OCI-M2 (cell line): ENCODE measurements around the gene CRADD.
"Not testable (repeated sequence)": the region's sequence is repeated elsewhere in the genome, so short reads cannot be mapped to it uniquely, and the experiment has no call there.

Source experiments
- DNase-seq: peaks from one replicate; lab custom pipeline; 2025; ENCODE audit not compliant: unreplicated experiment; lab: John Stamatoyannopoulos, UW

The CRADD gene

DNA sequence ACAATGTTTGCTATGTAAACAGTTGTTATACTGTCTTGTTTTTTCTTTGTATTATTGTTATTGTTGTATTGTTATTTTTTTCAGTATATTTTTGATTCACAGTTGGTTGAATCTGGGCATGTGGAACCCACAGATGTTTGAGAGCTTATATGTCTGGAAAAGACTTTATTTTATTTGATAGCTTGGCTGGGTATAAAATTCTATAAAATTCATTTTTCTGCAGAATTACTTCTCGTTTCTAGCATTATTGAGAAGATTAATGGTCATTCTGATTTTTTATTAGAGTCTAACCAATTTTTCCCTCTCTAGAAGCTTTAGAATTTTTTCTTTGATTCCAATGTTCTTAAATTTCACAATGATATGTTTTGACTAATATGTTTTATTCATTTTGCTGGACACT lies 188.6 kb downstream of the CRADD start:
- no peak for DNase-seq

DNA sequence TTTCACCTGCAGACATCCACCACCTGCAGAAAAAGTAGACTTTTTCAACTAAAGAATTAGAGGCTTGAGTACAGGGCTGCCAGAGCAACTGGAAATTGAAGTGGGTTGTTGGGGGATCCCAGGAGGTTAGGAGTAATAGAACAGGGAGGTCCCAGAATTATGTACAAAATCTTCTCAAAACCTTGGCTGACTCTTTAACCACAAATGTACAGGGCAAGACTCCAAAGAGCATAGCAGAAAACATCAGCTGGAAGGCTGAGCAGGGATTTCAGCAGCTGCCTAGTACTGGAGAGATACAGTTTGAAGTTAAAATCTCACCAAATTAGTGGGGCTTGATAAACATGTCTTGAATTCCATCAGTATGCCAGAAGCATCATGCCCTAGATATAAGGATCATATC lies 191.6 kb downstream of the CRADD start:
- no peak for DNase-seq

DNA sequence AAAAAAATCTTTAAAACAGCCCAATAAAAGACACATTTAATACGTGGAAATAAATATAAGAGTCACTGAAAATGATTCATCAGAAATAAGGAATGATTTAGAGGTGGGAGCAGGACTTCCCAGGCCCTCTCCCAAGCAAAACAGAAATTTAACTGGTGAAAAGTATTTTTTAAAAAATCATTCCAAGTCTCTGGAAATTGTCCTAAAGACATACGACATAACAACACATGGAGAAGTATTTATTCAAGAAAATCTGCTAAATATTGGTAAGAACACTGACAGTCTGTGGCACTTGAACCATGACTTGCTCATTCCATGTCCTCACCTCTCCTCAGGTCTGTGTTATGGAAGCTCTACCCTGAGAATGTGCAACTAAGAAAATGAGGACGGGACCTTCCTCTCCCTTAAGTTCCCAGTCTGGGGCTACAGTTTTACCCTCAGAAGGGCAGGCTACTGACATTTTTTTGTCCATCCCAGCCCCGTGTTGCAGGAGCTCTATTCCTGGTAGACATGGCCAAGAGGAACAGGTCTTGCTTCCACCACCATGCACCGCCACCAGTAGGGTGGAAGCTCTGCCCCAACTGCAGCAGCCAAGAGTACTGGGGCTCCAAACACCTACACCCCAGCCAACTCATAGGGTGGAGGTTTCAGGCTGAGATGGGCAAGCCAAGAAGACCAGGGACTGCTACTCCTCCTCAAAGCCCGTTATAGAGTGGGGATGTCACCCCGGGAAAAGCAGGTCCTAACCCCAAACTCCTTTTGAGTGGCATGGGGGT lies 193.0 kb downstream of the CRADD start:
- no peak for DNase-seq

DNA sequence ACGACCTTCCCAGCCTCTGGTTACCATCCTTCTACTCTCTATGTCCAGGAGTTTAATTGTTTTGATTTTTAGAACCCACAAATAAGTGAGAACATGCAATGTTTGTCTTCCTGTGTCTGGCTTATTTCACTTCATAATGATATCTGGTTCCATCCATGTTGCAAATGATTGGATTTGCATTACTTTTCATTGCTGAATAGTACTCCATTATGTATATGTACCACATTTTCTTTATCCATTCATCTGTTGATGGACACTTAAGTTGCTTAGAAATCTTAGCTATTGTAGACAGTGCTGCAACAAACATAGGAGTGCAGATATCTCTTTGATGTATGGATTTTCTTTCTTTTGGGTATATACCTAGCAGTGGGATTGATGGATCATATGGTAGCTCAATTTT lies 194.4 kb downstream of the CRADD start:
- DNase-seq, result not testable (repeated sequence)

DNA sequence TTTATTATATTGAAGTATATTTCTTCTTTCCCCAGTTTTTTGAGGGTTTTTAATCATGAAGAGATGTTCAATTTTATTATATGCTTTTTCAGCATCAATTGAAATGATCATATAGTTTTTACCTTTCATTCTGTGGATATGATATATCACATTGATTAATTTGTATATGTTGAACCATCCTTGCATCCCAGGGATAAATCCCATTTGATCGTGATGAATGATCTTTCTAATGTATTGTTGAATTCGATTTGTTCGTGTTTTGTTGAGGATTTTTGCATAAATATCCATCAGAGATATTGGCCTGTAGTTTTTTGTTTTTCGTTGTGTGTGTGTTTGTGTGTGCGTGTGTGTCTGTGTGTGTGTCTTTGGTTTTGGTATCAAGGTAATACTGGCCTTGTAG lies 196.4 kb downstream of the CRADD start:
- DNase-seq, result no peak

DNA sequence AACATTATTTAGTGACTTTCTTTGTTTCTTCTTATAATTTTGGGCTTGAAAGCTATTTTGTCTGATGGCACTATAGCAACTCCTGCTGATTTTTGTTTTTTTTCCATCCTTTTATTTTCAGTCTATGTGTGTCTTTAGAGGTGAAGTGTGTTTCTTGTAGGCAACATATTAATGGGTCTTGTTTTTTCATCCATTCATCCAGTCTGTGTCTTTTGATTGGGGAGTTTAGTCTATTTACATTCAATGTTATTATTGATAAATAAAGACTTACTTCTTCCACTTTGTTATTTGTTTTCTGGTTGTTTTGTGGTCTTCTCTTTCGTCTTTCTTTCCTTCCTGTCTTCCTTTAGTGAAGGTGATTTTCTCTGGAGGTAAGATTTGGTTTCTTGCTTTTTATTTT lies 198.0 kb downstream of the CRADD start:
- no peak for DNase-seq

DNA sequence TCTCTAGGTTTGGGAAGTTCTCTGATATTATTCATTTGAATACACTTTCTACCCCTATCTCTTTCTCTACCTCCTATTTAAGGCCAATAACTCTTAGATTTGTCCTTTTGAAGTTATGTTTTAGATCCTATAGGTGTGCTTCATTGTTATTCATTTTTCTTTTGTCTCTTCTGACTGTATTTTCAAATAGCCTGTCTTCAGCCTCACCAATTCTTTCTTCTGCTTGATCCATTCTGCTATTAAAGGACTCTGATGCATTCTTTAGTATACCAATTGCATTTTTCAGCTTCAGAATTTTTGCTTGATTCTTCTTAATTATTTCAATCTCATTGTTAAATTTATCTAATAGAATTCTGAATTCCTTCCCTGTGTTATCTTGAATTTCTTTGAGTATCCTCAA lies 199.2 kb downstream of the CRADD start:
- no peak for DNase-seq

DNA sequence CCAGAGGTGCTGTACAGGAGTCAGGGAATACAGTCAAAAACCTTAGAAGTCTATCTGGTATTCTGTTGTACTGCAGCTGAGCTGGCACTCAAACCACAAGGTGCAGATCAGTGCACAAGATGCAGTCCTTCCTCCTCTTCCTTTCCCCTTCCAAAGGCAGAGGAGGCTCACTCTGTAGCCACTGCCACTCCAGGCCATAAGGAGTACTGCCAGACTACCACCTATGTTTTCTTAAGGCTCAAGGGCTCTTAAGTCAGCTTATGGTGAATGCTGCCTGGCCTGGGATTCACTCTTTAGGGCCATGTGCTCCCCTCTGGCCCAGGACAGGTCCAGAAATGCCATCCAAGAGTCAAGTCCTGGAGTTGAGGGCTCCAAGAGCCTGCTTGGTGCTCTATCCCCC lies 200.3 kb downstream of the CRADD start:
- no peak for DNase-seq

DNA sequence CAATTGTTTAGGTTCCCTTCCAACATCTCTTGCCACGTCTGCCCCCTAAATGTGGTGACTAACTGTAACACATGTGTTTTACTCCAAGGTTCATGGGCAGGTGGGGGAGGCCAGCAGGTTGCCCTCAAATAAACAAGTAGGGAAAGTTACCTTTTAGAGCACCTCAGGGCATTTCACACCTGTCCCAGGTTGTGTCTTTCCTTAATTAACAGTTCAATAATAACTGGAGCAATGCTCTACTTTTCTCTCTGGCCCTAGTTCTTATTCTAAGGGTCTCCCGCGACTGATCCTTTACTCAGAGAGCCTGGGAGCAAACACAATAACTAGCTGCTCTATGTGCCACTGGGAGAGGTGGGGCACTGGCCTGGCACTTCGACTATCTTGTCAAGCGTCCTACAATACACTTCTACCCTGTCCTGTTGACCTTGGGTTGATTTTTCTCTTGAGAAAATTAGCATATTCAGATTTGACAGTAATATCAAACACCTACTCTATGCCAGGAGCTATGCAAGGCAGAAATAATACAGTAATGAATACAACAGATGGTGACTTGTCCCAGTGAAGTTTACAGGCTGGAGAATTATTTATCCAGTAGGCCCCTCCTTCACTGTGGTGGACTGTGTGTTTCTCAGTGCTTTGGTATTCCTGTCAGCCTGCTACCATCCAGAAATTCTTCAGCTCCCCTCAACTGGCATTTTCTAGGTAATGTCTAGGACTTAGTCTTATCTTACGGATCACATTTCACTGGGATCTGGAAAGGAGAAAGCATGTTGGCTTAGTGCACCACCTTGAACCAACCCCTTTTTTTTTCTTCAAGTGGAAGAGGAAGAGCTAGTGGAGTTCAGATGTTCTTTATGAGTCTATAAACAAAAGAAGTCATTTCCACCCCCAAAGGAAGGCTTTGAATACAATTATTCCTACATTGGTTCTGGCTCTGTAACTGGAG lies 202.6 kb downstream of the CRADD start:
- no peak for DNase-seq

DNA sequence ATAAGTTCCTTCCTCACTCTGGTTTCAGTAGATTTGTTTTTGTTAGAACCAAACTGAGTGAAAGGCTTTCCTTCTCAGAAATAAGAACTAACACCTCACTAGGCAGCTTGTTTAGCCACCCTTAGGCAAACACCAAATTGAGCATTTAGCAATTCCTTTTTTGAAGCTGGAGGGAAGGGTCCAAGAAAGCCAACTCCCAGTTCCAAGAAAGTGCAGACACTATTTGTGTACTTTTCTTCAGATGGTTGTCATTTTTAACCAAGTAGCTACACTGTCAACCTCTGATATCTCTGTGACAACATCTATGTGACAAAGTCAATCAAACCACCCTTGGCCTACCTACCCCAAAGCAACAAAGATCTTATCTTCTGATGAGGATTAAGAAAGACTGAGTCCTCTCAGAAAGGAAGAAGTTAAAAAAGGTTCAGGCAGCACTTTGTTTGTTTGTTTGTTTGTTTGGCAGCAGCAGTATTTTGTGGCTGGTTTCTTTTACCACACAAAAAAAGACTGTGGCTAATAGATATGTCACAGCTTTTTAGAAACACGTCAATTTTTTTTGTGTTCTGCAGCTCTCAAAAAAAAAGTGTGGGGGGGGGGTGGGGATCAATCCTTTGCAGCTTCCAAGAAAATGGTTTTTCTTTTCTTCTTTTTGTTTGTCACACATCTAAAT lies 203.8 kb downstream of the CRADD start:
- DNase-seq, result no peak

DNA sequence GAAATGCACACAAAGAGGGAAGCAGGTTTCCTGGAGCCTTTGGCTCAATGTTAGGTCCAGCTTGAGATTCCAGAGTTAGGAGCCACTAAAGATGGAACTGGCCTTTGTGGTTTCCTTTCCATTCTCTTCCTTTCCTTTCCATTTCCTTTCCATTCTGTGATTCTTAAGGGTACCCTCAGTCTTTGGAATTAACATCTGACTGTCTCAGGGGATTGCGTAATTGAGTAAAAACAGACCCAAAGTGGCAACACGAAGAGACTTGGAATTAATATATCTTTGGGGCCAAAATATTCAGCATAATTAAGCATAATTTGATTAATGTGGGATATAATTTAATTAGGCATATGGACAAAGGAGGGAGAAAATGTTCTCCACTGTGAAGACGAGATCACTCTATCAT lies 205.6 kb downstream of the CRADD start:
- DNase-seq, result no peak

DNA sequence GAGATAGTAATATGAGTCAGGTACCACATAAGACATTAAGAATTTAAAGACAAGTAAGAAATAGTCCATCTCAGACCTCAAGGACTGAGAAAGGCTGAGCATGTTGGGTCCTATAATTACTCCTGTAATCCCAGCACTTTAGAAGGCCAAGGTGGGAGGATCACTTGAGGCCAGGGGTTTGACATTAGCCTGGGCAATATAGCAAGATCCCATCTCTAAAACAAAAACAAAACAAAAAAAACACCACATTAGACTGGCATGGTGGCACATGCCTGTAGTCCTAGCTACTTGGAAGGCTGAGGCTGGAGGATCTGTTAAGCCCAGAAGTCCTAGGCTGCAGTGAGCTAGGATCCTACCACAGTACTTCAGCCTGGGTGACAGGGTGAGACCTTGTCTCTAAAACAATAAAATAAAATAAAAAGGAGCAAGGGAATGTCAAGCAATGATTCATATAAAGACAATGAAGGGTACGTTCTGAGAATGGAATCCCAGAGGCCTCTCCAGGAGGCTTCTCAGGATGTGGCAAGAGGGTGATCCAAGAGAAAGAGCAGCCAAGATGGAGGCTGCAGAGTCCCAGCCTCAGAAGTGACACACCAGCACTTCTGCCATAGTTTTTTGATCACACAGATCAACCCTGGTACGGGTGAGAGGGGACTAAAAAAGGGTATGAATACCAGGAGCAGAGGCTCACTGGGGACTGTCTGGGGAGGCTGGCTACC lies 206.4 kb downstream of the CRADD start:
- DNase-seq, result no peak

DNA sequence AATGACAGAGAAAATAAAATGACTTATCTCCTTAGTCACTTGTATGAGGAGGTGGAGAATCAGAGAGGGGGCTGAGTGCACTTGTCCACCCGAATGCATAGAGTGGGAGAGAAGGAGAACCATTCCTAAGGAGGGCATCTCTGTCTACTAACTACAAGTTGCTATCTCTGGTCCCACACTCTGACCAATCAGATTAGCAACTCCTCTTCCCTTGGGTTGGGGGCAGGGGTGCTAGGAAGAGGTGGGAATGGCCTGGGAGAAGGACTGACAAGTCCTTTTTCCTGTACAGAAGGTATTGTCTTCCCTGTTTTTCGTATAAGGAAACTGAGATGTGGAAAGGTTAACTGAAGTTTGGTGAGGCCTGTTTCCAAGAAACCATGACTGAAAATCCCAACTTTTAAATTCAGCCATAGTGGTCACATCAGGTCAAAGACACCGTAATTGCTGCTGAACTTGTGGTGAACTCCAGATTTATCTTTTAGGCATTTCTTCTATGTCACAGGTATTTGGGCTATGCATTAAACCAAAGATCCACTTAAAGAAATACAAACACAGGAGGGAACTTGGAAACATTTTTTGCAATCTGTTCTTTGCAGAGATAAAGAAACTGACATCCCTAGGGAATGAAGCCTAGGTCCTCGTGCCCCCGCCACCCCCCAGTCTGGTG lies 207.8 kb downstream of the CRADD start:
- no peak for DNase-seq

DNA sequence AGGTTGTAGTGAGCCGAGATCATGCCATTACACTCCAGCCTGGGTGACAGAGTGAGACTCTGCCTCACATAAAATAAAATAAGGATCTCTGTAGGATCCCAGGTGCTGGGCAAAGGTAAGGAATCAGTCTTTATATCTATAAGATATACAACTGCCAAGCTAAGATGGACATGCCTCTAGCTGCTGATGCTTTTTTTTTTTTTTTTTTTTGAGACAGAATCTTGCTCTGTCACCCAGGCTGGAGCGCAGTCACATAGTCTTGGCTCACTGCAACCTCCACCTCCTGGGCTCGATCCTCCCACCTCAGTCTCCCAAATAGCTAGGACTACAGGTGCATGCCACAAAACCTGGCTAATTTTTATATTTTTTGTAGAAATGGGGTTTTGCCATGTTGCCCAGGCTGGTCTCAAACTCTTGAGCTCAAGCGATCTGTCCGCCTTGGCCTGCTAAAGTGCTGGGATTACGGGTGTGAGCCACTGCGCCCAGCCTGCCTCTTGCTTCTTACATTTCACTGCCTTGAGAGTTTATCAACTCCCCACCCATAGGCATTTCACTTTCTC lies 208.9 kb downstream of the CRADD start:
- DNase-seq, result not testable (repeated sequence)

DNA sequence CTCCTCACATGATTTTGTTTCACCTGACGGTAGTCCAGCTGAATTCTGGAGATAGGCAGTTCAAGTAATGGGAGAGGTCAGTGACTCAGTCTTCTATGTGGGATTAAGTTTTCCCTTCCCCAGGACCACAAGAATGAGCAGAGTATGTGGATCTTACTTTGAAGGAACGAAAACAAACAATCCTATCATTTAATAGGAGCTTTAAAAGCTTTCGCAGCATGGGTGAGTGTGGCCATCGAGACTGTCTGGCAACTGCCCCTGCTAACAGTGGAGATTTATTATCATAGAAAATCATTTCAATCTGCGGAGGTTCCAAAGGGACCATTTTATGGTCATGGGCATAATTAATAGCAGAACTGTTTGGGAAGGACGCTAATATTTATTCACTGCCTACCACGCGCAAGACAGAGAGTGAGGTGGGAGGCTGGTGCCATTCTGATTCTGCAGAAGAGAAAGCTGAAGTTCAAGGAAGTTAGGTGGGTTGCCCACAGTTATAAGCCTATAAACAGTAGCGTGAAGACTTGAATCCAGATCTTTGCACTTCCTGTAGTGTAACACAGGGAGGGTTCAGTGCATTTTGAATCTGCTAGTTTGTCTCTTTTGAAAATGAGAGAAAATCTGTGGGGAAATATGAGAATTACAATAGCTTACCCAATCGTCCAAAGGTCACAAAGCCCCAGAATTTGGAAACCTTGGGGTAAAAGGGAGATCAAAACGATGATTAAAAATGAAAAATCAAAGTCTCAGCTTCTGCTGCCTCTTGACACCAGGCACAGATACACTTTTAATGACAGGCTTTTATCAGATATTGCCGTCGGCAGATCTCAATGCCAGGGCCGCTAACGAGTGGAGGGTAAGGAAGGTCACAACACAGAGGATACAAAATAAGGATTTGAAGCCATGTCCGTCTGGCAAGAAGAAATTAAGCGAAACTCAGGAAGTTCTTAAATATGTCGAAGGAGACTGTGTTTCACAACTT lies 209.6 kb downstream of the CRADD start:
- no peak for DNase-seq

DNA sequence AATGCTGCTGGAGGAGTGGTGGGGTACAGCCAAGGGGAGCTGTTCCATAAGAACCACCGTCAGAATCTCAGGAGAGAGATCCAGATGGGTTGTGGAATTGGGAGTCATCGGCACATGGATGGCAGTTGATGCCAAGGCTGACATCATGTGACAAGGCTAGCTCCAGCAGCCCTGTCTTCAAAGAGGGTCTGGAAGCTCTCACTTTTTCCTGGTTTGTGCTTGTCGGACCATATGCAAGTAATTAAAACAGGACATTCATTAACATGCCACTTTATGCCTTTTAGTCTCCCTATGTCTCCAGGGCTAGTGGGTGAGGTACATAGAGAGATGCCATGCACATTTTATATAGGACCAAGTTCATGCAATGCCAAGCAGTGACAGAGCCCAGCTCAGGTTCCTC lies 211.8 kb downstream of the CRADD start:
- no peak for DNase-seq

DNA sequence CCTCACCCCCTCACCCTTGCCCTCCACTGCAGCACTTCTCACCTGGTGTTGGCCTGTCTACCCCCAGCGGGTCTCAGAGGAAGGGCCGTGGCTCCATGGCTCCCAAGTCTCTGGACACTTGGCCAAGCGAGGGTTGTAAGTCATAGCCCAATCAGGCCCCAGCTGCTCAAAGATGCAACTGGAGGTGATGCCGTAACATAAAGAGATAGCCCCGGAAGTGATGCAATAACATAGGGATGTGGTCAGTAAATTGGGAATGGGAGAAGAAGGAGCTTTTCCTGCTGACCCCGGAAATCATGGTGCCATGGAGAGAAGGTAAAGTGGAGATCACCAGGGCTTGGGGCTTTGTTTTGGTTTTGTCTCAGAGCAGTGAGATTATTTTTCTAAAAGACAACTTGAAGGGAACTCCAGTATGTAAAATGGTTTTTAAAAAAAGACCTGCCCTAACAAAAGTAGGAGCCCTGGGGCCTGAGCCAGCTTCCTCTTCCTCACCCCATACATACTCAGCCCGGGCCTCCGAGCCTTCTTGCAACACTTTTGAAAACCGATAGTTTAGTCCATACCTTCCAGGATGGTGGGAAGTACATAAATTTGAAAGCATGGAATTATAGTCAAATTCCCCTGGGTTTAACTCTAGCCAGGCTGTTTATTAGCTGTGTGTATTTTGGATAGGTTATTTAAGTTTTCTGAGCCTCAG lies 212.5 kb downstream of the CRADD start:
- DNase-seq, result no peak
